H9 (cell line): Measurements from ENCODE around the gene FAM163B. TPM values are rescaled to one million over a fixed set of nuclear protein-coding genes. Genes with fewer than 3 reads are reported as not detected.

Experiments used
- DNase-seq: peaks from one replicate; pipeline ENCODE4 v3.0.0-alpha.2; 2017
- H2AFZ ChIP-seq: one replicate; pipeline ENCODE4 v1.6.1; 2013; ENCODE audit warnings: mild to moderate bottlenecking, low read length, control low read depth, moderate library complexity
- H2AK5ac ChIP-seq: 2 replicates; pipeline ENCODE4 v1.6.1; 2013; ENCODE audit warnings: low read length, control low read depth, mixed read lengths; ENCODE audit not compliant: insufficient read length
- H2BK120ac ChIP-seq: one replicate; pipeline ENCODE4 v1.6.1; 2013; ENCODE audit warnings: low read depth, mild to moderate bottlenecking, low read length, control low read depth, inconsistent platforms; ENCODE audit not compliant: poor library complexity, severe bottlenecking
- H2BK12ac ChIP-seq: 2 replicates; pipeline ENCODE4 v1.6.1; 2013; ENCODE audit warnings: low read length, control low read depth, mixed read lengths, low read depth; ENCODE audit not compliant: insufficient read length
- H2BK15ac ChIP-seq: 2 replicates; pipeline ENCODE4 v1.6.1; 2013; ENCODE audit warnings: low read depth, low read length, control low read depth
- H2BK20ac ChIP-seq: one replicate; pipeline ENCODE4 v1.6.1; 2013; ENCODE audit warnings: low read depth, mild to moderate bottlenecking, low read length, control low read depth, inconsistent platforms; ENCODE audit not compliant: poor library complexity, severe bottlenecking
- H2BK5ac ChIP-seq: 2 replicates; pipeline ENCODE4 v1.6.1; 2013; ENCODE audit warnings: low read length, control low read depth, mixed read lengths; ENCODE audit not compliant: insufficient read length
- H3K14ac ChIP-seq: 2 replicates; pipeline ENCODE4 v1.6.1; 2013; ENCODE audit warnings: low read length, control low read depth; ENCODE audit not compliant: insufficient read depth
- H3K18ac ChIP-seq: 2 replicates; pipeline ENCODE4 v1.6.1; 2013; ENCODE audit warnings: low read depth, mild to moderate bottlenecking, mixed read lengths, low read length, control low read depth; ENCODE audit not compliant: insufficient read length
- H3K23ac ChIP-seq: 2 replicates; pipeline ENCODE4 v1.6.1; 2013; ENCODE audit warnings: low read length, control low read depth, mixed read lengths, low read depth; ENCODE audit not compliant: insufficient read length
- H3K23me2 ChIP-seq: 2 replicates; pipeline ENCODE4 v1.6.1; 2013; ENCODE audit warnings: low read depth, mild to moderate bottlenecking, mixed read lengths, low read length, control low read depth; ENCODE audit not compliant: insufficient read length, poor library complexity, severe bottlenecking
- H3K27ac ChIP-seq: 2 replicates; pipeline ENCODE4 v1.5.1; 2013; ENCODE audit warnings: low read length, control low read depth, mixed read lengths, low read depth; ENCODE audit not compliant: insufficient read length
- H3K27me3 ChIP-seq: 2 replicates; pipeline ENCODE4 v1.6.1; 2013; ENCODE audit warnings: low read length, control low read depth, inconsistent platforms; ENCODE audit not compliant: insufficient read depth
- H3K4ac ChIP-seq: 2 replicates; pipeline ENCODE4 v1.6.1; 2013; ENCODE audit warnings: low read depth, mild to moderate bottlenecking, control low read depth, inconsistent platforms, low read length, moderate library complexity
- H3K4me1 ChIP-seq: 2 replicates; pipeline ENCODE4 v1.6.1; 2013; ENCODE audit warnings: low read length, control low read depth, inconsistent platforms; ENCODE audit not compliant: insufficient read depth
- H3K4me2 ChIP-seq: 2 replicates; pipeline ENCODE4 v1.6.1; 2013; ENCODE audit warnings: low read length, control low read depth, mixed read lengths; ENCODE audit not compliant: insufficient read length, insufficient read depth
- H3K56ac ChIP-seq: 2 replicates; pipeline ENCODE4 v1.6.1; 2013; ENCODE audit warnings: low read depth, mild to moderate bottlenecking, mixed read lengths, low read length, control low read depth; ENCODE audit not compliant: insufficient read length
- H3K79me1 ChIP-seq: 2 replicates; pipeline ENCODE4 v1.6.1; 2013; ENCODE audit warnings: low read depth, mild to moderate bottlenecking, moderate library complexity, low read length, control low read depth, inconsistent platforms; ENCODE audit not compliant: insufficient read depth, poor library complexity, severe bottlenecking
- H3K79me2 ChIP-seq: 2 replicates; pipeline ENCODE4 v1.6.1; 2013; ENCODE audit warnings: low read length, control low read depth, inconsistent platforms; ENCODE audit not compliant: insufficient read depth
- H3K9ac ChIP-seq: 2 replicates; pipeline ENCODE4 v1.6.1; 2013; ENCODE audit warnings: low read length, control low read depth, mixed read lengths; ENCODE audit not compliant: insufficient read length; ENCODE audit errors: extremely low read depth
- H3K9me3 ChIP-seq: one replicate; pipeline ENCODE4 v1.6.1; 2013; ENCODE audit warnings: low read depth, low read length, inconsistent platforms; ENCODE audit not compliant: control insufficient read depth
- H3T11ph ChIP-seq: one replicate; pipeline ENCODE4 v1.6.1; 2013; ENCODE audit warnings: mild to moderate bottlenecking, low read length, control low read depth, inconsistent platforms
- H4K20me1 ChIP-seq: one replicate; pipeline ENCODE4 v1.6.1; 2013; ENCODE audit not compliant: control insufficient read depth, insufficient read length, insufficient read depth
- H4K5ac ChIP-seq: 2 replicates; pipeline ENCODE4 v1.6.1; 2013; ENCODE audit warnings: low read depth, mild to moderate bottlenecking, mixed read lengths, low read length, control low read depth; ENCODE audit not compliant: insufficient read length
- H4K8ac ChIP-seq: replicated peaks from 2 replicates; pipeline ENCODE4 v1.6.1; 2013; ENCODE audit warnings: low read length, control low read depth, mixed read lengths, low read depth; ENCODE audit not compliant: insufficient read length
- H4K91ac ChIP-seq: 2 replicates; pipeline ENCODE4 v1.6.1; 2013; ENCODE audit warnings: low read depth, mild to moderate bottlenecking, moderate library complexity, mixed read lengths, low read length, control low read depth; ENCODE audit not compliant: insufficient read length
- H3K27ac Mint-ChIP-seq, 3 experiments: 2 replicates in 2 of 3; 3 replicates in 1 of 3; pipeline ENCODE4 v1.8.0; 2020 to 2021; ENCODE audit warnings: mixed read lengths in 3 of 3, mild to moderate bottlenecking in 1 of 3, moderate library complexity in 1 of 3
- H3K27me3 Mint-ChIP-seq: 2 replicates; pipeline ENCODE4 v1.8.0; 2021; ENCODE audit warnings: low read depth, mild to moderate bottlenecking, moderate library complexity, mixed read lengths
- H3K36me3 Mint-ChIP-seq, 3 experiments: 2 replicates in 2 of 3; 3 replicates in 1 of 3; pipeline ENCODE4 v1.8.0; 2020 to 2021; ENCODE audit warnings: low read depth in 3 of 3, mixed read lengths in 3 of 3; ENCODE audit not compliant: insufficient read depth in 1 of 3
- H3K4me1 Mint-ChIP-seq, 2 experiments: 2 replicates each; pipeline ENCODE4 v1.8.0; 2020; ENCODE audit warnings: mixed read lengths in 2 of 2
- H3K4me3 Mint-ChIP-seq, 2 experiments: 2 replicates in 1 of 2; 3 replicates in 1 of 2; pipeline ENCODE4 v1.8.0; 2020 to 2021; ENCODE audit warnings: mild to moderate bottlenecking in 2 of 2, mixed read lengths in 2 of 2, moderate library complexity in 1 of 2
- H3K9me3 Mint-ChIP-seq, 2 experiments: 2 replicates in 1 of 2; 3 replicates in 1 of 2; pipeline ENCODE4 v1.8.0; 2020; ENCODE audit warnings: mild to moderate bottlenecking in 2 of 2, mixed read lengths in 2 of 2, moderate library complexity in 1 of 2
- WGBS: extraction: QIAGEN DNeasy Blood & Tissue Kit; methylation state at CpG from one replicate; pipeline ENCODE4 v1.1.7; 2013; ENCODE audit warnings: missing lambda C conversion rate, low lambda C conversion rate, mixed read lengths; ENCODE audit not compliant: insufficient read length; ENCODE audit errors: extremely low coverage; 5-methylcytosine and 5-hydroxymethylcytosine counted together
- total RNA-seq: library from RNA; stranded (reverse); gene quantifications from 2 replicates; pipeline ENCODE4 v1.2.1, GENCODE V29; 2021
- TF ChIP-seq, protein P1 (sequence below): fragments of 200-600 bp; sonication (generic); conservative IDR thresholded peaks from 3 replicates; pipeline ENCODE4 v1.8.0; 2021; ENCODE audit warnings: antibody characterized with exemption, mild to moderate bottlenecking

FAM163B gene
- total RNA-seq, 1 experiment from 2014 or later, result 0.39 TPM

DNA sequence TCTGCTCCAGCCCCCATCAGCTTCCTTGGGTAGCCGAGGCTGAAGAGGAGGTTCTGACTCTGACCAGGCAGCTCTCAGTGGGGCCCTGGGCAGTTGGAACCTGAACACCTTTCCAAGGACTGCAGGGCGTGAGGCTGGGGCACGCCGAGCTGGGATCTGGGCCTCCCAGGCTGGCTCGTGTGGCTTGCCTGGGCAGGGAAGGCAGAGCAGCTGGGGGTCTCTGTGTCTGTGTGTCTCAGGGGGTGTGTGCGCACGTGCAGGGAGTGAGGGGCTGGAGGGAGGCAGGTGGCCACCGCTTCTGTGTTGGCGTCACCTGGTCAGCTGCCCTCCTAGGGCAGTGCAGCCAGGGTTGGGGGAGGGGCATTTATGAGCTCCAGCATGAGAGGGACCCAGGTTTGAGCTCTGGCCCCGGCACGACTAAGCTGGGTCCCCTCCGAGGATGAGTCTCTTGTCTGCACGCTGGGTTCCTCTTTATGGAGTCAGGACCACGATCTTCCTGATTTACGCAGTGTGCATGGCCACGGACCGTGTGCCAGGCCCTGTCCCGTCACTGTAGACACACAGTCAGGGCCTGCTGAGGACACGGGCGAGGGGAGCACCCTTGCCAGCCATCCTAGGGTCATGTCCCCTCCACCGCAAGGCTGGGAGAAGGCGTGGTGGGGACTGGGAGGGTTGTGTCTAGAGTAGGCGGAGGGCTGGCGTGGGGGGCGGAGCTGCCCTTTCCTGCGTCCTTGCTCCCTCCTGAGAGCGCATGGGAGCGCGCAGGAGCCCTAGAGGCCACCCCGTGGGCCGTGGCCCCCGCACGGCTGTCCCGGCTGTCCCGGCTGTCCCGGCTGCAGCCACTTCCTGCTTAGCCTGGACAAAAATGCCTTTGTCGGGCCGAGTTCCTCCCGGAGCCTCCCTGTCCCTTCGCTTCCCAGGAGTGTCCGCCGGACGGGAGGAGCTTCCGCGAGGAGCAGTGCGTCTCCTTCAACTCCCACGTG lies 70.0 kb downstream of the FAM163B start:
- H3K4ac ChIP-seq, result no peak overlapping the region
- no peak overlapping the region for H3K4me2 ChIP-seq
- no peak overlapping the region for H3K9ac ChIP-seq
- no peak overlapping the region for H4K91ac ChIP-seq
- H3K4me1 Mint-ChIP-seq, result peaks cover 14 to 28% of the 10 kb centered on the region in 2 experiments
- no peaks in the 10 kb centered on the region for H3K9me3 Mint-ChIP-seq
- TF ChIP-seq, protein P1, sequence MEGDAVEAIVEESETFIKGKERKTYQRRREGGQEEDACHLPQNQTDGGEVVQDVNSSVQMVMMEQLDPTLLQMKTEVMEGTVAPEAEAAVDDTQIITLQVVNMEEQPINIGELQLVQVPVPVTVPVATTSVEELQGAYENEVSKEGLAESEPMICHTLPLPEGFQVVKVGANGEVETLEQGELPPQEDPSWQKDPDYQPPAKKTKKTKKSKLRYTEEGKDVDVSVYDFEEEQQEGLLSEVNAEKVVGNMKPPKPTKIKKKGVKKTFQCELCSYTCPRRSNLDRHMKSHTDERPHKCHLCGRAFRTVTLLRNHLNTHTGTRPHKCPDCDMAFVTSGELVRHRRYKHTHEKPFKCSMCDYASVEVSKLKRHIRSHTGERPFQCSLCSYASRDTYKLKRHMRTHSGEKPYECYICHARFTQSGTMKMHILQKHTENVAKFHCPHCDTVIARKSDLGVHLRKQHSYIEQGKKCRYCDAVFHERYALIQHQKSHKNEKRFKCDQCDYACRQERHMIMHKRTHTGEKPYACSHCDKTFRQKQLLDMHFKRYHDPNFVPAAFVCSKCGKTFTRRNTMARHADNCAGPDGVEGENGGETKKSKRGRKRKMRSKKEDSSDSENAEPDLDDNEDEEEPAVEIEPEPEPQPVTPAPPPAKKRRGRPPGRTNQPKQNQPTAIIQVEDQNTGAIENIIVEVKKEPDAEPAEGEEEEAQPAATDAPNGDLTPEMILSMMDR, result no peak
- H3K36me3 Mint-ChIP-seq, result no peaks in the 10 kb centered on the region
- peaks cover 12% of the 10 kb centered on the region for H3K27me3 Mint-ChIP-seq
- H4K8ac ChIP-seq, result no peak overlapping the region
- no peak overlapping the region for H3T11ph ChIP-seq
- no peak overlapping the region for H3K18ac ChIP-seq
- no peak overlapping the region for H2BK5ac ChIP-seq
- H3K79me1 ChIP-seq, result no peaks in the 10 kb centered on the region
- WGBS, result no CpG with 5 or more reads among the region's 47 CpGs
- peak overlapping the region; percentile 34; the same call in 1 of the 2 replicates for H3K14ac ChIP-seq
- H2BK120ac ChIP-seq, result no peak overlapping the region
- H3K23me2 ChIP-seq, result peaks cover 7% of the 10 kb centered on the region
- no peak overlapping the region for H2BK20ac ChIP-seq
- peak overlapping the region in 1 of 3 experiments; percentile 94; a peak in 2 of 7 replicates for H3K27ac Mint-ChIP-seq
- H3K27me3 ChIP-seq, result no peaks in the 10 kb centered on the region; the same call in 1 of the 2 replicates
- H3K27ac ChIP-seq, result no peak overlapping the region
- H2BK12ac ChIP-seq, result no peak overlapping the region
- no peaks in the 10 kb centered on the region for H3K9me3 ChIP-seq
- no peak overlapping the region for H2AFZ ChIP-seq
- no peak overlapping the region for H2AK5ac ChIP-seq
- no peak overlapping the region for H3K4me3 Mint-ChIP-seq
- no peaks in the 10 kb centered on the region for H4K20me1 ChIP-seq
- no peak for DNase-seq
- H3K56ac ChIP-seq, result no peak overlapping the region
- no peak overlapping the region for H4K5ac ChIP-seq
- H3K23ac ChIP-seq, result no peak overlapping the region
- no peaks in the 10 kb centered on the region for H3K79me2 ChIP-seq
- no peak overlapping the region for H2BK15ac ChIP-seq
- peaks cover 7% of the 10 kb centered on the region; the same call in 1 of the 2 replicates for H3K4me1 ChIP-seq
